NOMO-1 treated with dmso at 0.1 percent for 144 hours (cell line): Measurements from ENCODE around the gene DPP6.
"Not testable (repeated sequence)": the region's sequence is repeated elsewhere in the genome, so short reads cannot be mapped to it uniquely, and the experiment has no call there.

ENCODE experiments used
- DNase-seq: peaks from one replicate; lab custom pipeline; 2025; ENCODE audit not compliant: unreplicated experiment; lab: John Stamatoyannopoulos, UW

Gene DPP6

DNA sequence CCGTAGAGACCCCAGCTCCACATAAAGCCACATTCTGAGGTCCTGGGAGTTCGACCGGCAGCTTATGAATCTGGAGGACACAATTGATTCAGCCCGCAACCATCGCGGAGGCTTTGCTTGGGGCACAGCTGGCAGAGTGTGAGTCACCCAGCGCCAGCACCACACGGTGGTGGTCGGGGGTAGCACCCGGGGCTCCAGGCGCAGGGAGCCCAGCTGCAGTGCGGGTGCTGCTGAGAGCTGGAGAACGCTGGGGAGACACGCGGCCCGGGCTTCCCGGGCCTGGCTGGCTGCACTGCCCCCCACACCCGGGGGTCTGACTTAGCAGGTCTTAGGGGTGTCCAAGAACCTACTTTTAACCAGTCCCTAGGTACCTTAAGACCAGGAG, 862.8 kb downstream of the DPP6 start:
- no peak for DNase-seq

DNA sequence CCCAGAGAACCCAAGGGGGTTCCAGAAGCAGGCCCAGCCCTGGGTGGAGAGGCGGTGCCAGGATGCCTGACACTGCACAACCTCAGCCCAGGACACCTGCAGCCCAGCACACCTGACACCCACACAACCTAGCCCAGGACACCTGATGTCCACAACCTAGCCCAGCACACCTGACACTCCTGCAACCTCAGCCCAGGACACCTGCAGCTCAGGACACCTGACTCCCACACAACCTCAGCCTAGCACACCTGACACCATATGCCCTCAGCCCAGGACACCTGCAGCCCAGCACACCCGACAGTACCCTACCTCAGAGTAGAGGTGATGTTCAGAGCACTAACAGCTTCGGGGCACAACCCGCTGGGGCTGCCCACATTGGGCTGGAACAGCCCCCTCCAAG, 863.4 kb downstream of the DPP6 start:
- DNase-seq = no peak

DNA sequence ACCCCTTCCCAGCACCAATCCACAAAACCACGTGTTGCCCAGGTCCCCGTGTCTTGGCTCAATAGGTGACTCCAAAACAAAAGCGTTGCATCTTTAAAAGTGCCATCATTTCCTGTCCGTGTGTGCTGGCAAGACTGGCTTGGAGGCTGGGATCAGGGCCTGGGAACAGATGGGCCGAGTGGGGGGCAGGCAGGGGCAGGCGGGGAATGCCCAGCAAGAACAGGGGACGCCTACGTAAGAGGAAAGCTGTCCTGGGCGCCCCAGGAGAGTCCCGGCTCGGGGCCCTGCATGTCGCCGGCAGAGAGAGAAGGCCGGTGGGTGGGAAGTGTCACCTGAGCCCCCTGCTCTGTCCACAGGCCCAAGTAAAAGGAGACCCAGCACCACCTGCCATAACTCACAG, 864.2 kb downstream of the DPP6 start:
- no peak for DNase-seq

GRCh38 chr7:154916856-154917807, 864.9 kb downstream of the DPP6 start:
- DNase-seq = no peak

- DNase-seq = no peak
Measured at GRCh38 chr7:154917808-154918160, 865.6 kb downstream of the DPP6 start.

- no peak for DNase-seq
Measured at GRCh38 chr7:154918266-154918665, 866.1 kb downstream of the DPP6 start.

DNA sequence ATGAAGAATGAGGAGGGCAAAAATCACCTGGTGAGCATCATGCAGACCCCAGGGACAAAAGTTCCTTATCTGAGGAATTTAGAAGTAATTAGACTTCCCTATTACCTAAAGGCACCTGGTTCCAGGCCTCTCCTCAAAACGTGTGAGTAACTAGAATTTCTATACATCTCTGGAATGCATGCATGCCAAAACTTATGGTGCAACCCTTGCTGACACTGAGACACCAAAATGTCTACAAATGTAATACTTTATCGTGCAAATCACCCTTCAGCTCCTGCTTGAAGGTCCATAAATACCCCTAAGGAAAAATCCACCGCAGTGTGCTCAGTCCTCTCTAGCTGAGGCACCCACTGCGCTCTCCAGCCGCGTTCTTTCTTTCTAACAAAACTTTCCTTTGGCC, 866.5 kb downstream of the DPP6 start:
- DNase-seq = no peak

- DNase-seq = no peak
Measured at GRCh38 chr7:154919344-154920225, 867.4 kb downstream of the DPP6 start.

DNA sequence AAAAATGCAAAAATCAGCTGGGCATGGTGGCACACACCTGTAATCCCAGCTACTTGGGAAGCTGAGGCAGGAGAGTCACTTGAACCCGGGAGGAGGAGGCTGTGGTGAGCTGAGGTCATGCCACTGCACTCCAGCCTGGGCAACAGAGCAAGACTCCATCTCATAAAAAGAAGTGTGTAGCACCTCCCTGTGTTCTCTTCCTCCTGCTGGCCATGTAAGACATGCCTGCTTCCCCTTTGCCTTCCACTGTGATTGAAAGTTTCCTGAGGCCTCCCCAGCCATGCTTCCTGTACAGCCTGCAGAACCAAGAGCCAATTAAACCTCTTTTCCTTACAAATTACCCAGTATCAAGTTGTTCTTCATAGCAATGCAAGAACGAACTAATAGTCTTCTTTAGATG, 870.3 kb downstream of the DPP6 start:
- DNase-seq = not testable (repeated sequence)

- peak; percentile 10 for DNase-seq
Measured at GRCh38 chr7:154927624-154928125, 875.5 kb downstream of the DPP6 start.

- DNase-seq = peak; percentile 51
Measured at GRCh38 chr7:154928136-154929005, 876.2 kb downstream of the DPP6 start.

DNA sequence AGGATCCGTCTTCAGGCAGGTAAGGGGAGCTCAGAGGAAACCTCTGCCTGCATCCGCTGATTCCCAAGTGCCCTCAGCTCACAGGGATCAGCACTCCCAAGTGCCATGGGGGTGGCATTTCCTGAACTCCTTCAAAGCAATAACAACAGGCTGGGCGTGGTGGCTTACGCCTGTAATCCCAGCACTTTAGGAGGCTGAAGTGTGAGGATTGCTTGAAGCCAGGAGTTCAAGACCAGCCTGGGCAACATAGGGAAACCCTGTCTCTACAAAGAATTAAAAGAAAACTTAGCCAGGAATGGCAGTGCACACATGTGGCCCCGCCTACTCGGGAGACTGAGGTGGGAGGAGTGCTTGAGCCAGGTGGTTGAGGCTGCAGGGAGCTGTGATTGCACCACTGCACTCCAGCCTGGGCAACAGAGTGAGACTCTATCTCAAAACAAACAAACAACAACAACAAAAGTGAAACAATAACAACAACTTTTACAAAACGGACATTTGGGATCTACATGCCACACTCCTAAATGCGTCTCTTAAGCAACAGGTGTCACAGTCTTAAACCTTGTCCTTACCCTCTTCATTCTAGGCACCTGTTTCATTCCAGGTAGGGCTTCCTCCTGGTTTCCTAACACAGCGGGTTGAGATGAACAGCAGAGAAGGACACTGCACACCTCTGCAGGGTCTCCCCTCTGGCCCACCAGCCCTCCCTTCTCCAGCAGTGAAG, 877.0 kb downstream of the DPP6 start:
- DNase-seq = no peak

DNA sequence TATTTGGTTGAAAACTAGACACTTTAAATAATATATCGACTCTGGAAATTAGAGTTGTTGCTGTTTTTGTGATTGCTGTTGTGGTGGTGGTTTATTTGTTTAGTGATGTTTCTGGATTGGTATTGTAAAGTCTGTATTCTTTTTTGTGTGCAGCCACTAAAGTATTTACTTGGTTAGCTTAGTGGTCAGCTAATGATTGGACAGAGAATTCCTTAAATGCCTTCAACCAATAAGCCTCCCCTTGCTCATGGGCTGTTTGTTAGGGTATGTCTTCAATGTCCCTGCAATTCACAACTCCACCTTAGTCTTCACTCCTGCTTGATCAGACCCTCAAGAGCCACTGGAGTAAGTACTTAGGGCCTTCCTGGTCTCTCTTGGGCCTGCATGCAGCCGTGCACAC, 879.7 kb downstream of the DPP6 start:
- DNase-seq = no peak

- not testable (repeated sequence) for DNase-seq
Measured at GRCh38 chr7:154934353-154934952, 882.3 kb downstream of the DPP6 start.

DNA sequence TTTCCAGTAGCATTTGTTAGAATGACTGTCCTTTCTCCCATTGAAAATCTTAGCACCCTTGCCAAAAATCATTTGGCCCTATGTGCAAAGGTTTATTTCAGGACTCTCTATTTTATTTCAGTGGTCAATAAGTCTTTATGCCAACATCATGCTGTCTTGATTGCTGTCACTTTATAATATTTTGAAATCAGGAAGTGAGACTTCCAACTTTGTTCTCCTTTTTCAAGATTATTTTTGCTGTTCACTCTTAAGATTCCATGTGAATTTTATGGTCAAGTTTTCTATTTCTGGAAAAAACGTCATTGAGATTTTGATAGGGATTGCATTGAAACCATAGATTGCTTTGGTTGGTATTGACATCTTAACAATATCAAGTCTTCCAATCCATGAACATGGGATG, 885.6 kb downstream of the DPP6 start:
- DNase-seq = no peak

DNA sequence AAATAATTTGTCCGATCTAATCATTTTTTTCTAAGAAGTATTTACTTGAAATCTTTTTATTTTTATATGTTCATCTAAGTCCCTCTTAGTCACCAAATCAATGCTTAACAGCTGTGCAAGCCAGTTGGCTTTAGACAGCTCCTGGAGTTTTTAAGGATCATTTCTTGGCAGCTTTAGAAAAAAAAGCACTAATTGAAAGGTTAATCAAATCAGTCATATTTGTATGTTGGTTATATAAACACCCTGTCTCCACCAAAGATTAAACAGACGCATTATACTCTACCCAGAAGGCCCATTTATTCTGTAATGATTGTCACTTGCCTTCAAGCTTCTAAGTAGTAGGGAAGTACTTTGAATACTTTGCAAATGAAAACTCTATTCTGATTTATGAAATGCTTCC, 890.5 kb downstream of the DPP6 start:
- no peak for DNase-seq
